OCI-LY7 (cell line): ENCODE data around the gene GTPBP8. TPM values are rescaled to one million over a fixed set of nuclear protein-coding genes. Genes with fewer than 3 reads are reported as not detected.

Experiments
- BruUV-seq: library from RNA; stranded (reverse); fragments of 400-500 nt; replicated peaks from 2 replicates; lab custom pipeline; 2021; lab: Mats Ljungman, UMichigan
- CTCF ChIA-PET: fragments of 300-600 bp; sonication (Branson Sonifier 250); formaldehyde crosslinking; loops from one replicate; lab custom pipeline; 2022; ENCODE audit warnings: antibody characterized with exemption; ENCODE audit not compliant: unreplicated experiment; lab: Charles Lee
- POLR2A ChIA-PET: fragments of 300-600 bp; sonication (Branson Sonifier 250); formaldehyde crosslinking; loops from one replicate; lab custom pipeline; 2022; ENCODE audit warnings: antibody characterized with exemption; lab: Charles Lee
- DNase-seq: peaks from one replicate; pipeline ENCODE4 v3.0.0-alpha.2; 2015; ENCODE audit warnings: low spot score
- H2AFZ ChIP-seq: fragments of 200-600 bp; sonication (generic), shearing (Covaris generic); 2 replicates; pipeline ENCODE4 v1.6.1; 2014; ENCODE audit warnings: mild to moderate bottlenecking, antibody characterized with exemption, low read length, moderate library complexity
- H3K27ac ChIP-seq: fragments of 200-600 bp; sonication (generic); 2 replicates; pipeline ENCODE4 v1.5.1; 2014; ENCODE audit warnings: mixed run types, low read depth, mild to moderate bottlenecking, moderate library complexity, low read length, inconsistent platforms; ENCODE audit not compliant: poor library complexity, severe bottlenecking
- H3K36me3 ChIP-seq: fragments of 200-600 bp; sonication (generic); 2 replicates; pipeline ENCODE4 v1.6.1; 2014; ENCODE audit warnings: mild to moderate bottlenecking, antibody characterized with exemption, low read length, moderate library complexity, mixed read lengths; ENCODE audit not compliant: insufficient read depth
- H3K4me1 ChIP-seq: fragments of 200-600 bp; sonication (generic); 2 replicates; pipeline ENCODE4 v1.5.1; 2014; ENCODE audit warnings: mild to moderate bottlenecking, low read length; ENCODE audit not compliant: insufficient read depth, poor library complexity, severe bottlenecking
- H3K4me2 ChIP-seq: fragments of 200-600 bp; sonication (generic); 2 replicates; pipeline ENCODE4 v1.6.1; 2014; ENCODE audit warnings: mild to moderate bottlenecking, low read length
- H3K4me3 ChIP-seq: fragments of 200-600 bp; sonication (generic); 2 replicates; pipeline ENCODE4 v1.5.1; 2014; ENCODE audit warnings: mild to moderate bottlenecking, low read depth, low read length; ENCODE audit not compliant: poor library complexity, severe bottlenecking
- H3K79me2 ChIP-seq: fragments of 200-600 bp; sonication (generic); 2 replicates; pipeline ENCODE4 v1.6.1; 2016; ENCODE audit warnings: low read depth, mild to moderate bottlenecking, low read length, moderate library complexity, mixed read lengths; ENCODE audit not compliant: insufficient read depth
- H3K9me2 ChIP-seq: fragments of 200-600 bp; sonication (generic); 2 replicates; pipeline ENCODE4 v1.6.1; 2016; ENCODE audit warnings: mild to moderate bottlenecking, low read length, mixed read lengths; ENCODE audit not compliant: insufficient read depth
- H3K9me3 ChIP-seq: fragments of 200-600 bp; sonication (generic); 2 replicates; pipeline ENCODE4 v1.6.1; 2014; ENCODE audit warnings: mild to moderate bottlenecking, mixed run types, low read length, mixed read lengths
- H4K20me1 ChIP-seq: fragments of 200-600 bp; sonication (generic); 2 replicates; pipeline ENCODE4 v1.6.1; 2014; ENCODE audit warnings: mild to moderate bottlenecking, antibody characterized with exemption, low read length, moderate library complexity, mixed read lengths; ENCODE audit not compliant: insufficient read depth
- EZH2phosphoT487 ChIP-seq: fragments of 200-600 bp; sonication (generic); IDR thresholded peaks from 2 replicates; pipeline ENCODE4 v1.6.1; 2018; ENCODE audit warnings: low read depth, borderline replicate concordance, mild to moderate bottlenecking, mixed run types, antibody characterized with exemption, low read length, moderate library complexity, mixed read lengths
- intact Hi-C: fragments of 100-400 bp; cut with micrococcal nuclease; formaldehyde crosslinking; loops from one replicate; pipeline ENCODE4 v1.10.0; 2022; ENCODE audit not compliant: unreplicated experiment
- total RNA-seq, 2 experiments: library from RNA; depleted of rRNA in 1 of 2; stranded (reverse); fragments of >200 nt in 1 of 2; shearing (Covaris generic) in 1 of 2; gene quantifications; 2 replicates each; pipeline ENCODE4 v1.2.3, GENCODE V29; 2014 to 2022
- TF ChIP-seq, protein P1 (sequence below): fragments of 200-600 bp; sonication (generic); conservative IDR thresholded peaks from 2 replicates; pipeline ENCODE4 v1.5.1; 2014; ENCODE audit warnings: mild to moderate bottlenecking, antibody characterized with exemption, low read length, moderate library complexity, mixed read lengths

The GTPBP8 gene
- total RNA-seq, 2 experiments from 2014 or later, result 21.9 to 23.8 TPM

DNA sequence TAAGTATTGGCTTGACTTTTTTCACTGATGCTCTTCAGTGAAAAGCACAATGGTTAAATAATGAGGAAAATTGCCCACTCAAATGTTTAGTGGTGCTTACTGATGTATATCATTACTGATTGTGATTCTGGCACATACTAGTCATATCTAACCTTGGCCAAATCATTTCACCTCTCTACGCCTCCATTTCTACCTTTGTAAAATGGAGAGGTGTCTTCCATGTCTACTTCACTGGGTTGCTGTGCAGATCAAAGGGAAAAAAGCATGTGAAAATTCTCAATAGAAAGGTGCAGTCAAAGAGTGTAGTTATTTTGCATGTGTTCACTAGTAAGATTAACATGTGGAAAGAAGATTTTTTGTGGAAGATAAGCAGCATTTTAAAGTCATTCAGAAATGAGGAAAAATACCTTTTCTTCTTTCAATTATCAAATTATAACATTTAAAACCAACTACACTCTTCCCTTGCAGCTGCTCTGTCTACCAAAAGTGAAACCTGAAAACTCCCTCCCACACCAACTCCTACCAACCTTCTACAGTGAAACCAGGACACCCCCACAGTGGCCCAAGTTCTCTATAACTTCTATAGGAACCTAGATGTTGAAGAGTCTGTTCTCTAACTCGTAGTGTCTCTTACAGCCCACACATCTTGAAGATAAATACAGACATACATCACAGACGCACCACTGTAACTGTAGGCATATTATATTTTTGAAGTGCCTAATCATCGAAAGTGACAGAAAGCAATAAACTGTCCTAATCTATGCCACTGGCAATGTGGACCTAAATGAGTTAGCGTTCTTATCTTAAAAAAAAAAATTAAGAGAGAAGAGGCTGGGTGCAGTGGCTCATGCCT lies 17.2 kb upstream of the GTPBP8 start:
- no peaks in the 10 kb centered on the region for H3K9me3 ChIP-seq
- H3K4me3 ChIP-seq, result no peak overlapping the region
- peak overlapping the region; percentile 73 for H2AFZ ChIP-seq
- H3K9me2 ChIP-seq, result no peaks in the 10 kb centered on the region; the same call in 1 of the 2 replicates
- ChIA-PET POLR2A (interaction anchor here (0.8 to 0.9 kb wide), 2 partner anchors 14 to 234 kb away, joined by 3 to 4 read pairs; no protein-coding TSS in a partner anchor), CTCF (no interaction called here)
- peaks cover 13% of the 10 kb centered on the region for H3K4me1 ChIP-seq
- TF ChIP-seq EZH2phosphoT487, result no peak
- TF ChIP-seq, protein P1, sequence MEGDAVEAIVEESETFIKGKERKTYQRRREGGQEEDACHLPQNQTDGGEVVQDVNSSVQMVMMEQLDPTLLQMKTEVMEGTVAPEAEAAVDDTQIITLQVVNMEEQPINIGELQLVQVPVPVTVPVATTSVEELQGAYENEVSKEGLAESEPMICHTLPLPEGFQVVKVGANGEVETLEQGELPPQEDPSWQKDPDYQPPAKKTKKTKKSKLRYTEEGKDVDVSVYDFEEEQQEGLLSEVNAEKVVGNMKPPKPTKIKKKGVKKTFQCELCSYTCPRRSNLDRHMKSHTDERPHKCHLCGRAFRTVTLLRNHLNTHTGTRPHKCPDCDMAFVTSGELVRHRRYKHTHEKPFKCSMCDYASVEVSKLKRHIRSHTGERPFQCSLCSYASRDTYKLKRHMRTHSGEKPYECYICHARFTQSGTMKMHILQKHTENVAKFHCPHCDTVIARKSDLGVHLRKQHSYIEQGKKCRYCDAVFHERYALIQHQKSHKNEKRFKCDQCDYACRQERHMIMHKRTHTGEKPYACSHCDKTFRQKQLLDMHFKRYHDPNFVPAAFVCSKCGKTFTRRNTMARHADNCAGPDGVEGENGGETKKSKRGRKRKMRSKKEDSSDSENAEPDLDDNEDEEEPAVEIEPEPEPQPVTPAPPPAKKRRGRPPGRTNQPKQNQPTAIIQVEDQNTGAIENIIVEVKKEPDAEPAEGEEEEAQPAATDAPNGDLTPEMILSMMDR, result no peak
- H4K20me1 ChIP-seq, result no peaks in the 10 kb centered on the region
- no peaks in the 10 kb centered on the region for H3K79me2 ChIP-seq
- DNase-seq, result no peak
- intact Hi-C loops, result no loop called here
- BruUV-seq, result no TSS peak
- no peak overlapping the region for H3K27ac ChIP-seq
- no peaks in the 10 kb centered on the region for H3K36me3 ChIP-seq
- H3K4me2 ChIP-seq, result peak overlapping the region; percentile 33; the same call in 1 of the 2 replicates

DNA sequence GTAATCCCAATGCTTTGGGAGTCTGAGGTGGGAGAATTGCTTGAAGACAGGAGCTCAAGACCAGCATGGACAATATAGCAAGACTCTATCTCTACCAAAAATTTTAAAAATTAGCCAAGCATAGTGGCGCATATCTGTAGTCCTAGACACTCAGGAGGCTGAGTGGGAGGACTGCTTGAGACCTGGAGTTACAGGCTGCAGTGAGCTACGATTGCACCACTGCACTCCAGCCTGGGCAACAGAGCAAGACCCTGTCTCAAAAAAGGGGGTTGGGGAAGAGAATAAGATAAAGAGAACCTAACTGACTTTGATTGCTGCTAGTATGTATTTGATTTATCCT lies 16.6 kb upstream of the GTPBP8 start:
- no TSS peak for BruUV-seq
- POLR2A ChIA-PET, result interaction anchor here (0.6 to 1.6 kb wide), 3 partner anchors 150 to 829 kb away, joined by 3 to 4 read pairs (median 4); no protein-coding TSS in a partner anchor

More for the DNA sequence above, 16.6 kb upstream of the GTPBP8 start:
- TF ChIP-seq, protein P1, result no peak
- no peak for TF ChIP-seq EZH2phosphoT487
- Histone ChIP-seq H3K9me3 (no peaks in the 10 kb centered on the region), H3K27ac (no peak overlapping the region), H3K9me2 (no peaks in the 10 kb centered on the region; the same call in 1 of the 2 replicates), H4K20me1 (no peaks in the 10 kb centered on the region), H3K4me3 (no peak overlapping the region), H2AFZ (peak overlapping the region; percentile 73), H3K36me3 (no peaks in the 10 kb centered on the region), H3K4me2 (peak overlapping the region; percentile 33; the same call in 1 of the 2 replicates), H3K4me1 (peaks cover 13% of the 10 kb centered on the region), H3K79me2 (no peaks in the 10 kb centered on the region)
- CTCF ChIA-PET, result no interaction called here
- intact Hi-C loops, result no loop called here
- DNase-seq, result no peak
